Endothelial cell of umbilical vein (primary cell): ENCODE measurements around the gene ARL3. TPM values are rescaled to one million over a fixed set of nuclear protein-coding genes. Genes with fewer than 3 reads are reported as not detected.
"Not testable (repeated sequence)": the region's sequence is repeated elsewhere in the genome, so short reads cannot be mapped to it uniquely, and the experiment has no call there.

Experiments
- BruUV-seq: library from RNA; stranded (reverse); fragments of 400-500 nt; replicated peaks from 2 replicates; lab custom pipeline; 2021; lab: Mats Ljungman, UMichigan
- CTCF ChIA-PET: fragments of 300-600, 350-600 bp; sonication (Branson Sonifier 250); formaldehyde crosslinking; loops from one replicate; lab custom pipeline; 2021; ENCODE audit warnings: antibody characterized with exemption, inconsistent platforms; lab: Charles Lee
- POLR2A ChIA-PET: fragments of 300-600, 350-600 bp; sonication (Branson Sonifier 250); formaldehyde crosslinking; loops from one replicate; lab custom pipeline; 2021; ENCODE audit warnings: antibody characterized with exemption, inconsistent platforms; lab: Charles Lee
- DNase-seq: peaks from one replicate; pipeline ENCODE4 v3.0.0-alpha.2; 2011; ENCODE audit warnings: low read depth, low spot score
- FAIRE-seq: peaks from 2 replicates; lab custom pipeline; 2011; peaks lifted over from hg19 to GRCh38; lab: Jason Lieb, UNC
- H2AFZ ChIP-seq: 2 replicates; pipeline ENCODE4 v1.6.0; 2012; ENCODE audit warnings: low read depth, low read length, control low read depth, inconsistent platforms
- H3K27ac ChIP-seq: 2 replicates; pipeline ENCODE4 v1.5.1; 2011; ENCODE audit warnings: low read depth, mild to moderate bottlenecking, control low read depth, low read length, moderate library complexity; ENCODE audit not compliant: insufficient read depth
- H3K27me3 ChIP-seq, 2 experiments: 2 replicates each; pipeline versions ENCODE4 v1.6.0 to v1.6.1; 2011; ENCODE audit warnings: low read length in 2 of 2, mixed read lengths in 1 of 2; ENCODE audit not compliant: control insufficient read depth in 2 of 2, insufficient read depth in 2 of 2
- H3K36me3 ChIP-seq, 2 experiments: 2 replicates in 1 of 2; 3 replicates in 1 of 2; pipeline ENCODE4 v1.5.1; 2011; ENCODE audit warnings: low read length in 2 of 2, mild to moderate bottlenecking in 1 of 2, moderate library complexity in 1 of 2; ENCODE audit not compliant: control insufficient read depth in 2 of 2, insufficient read depth in 2 of 2; ENCODE audit errors: extremely low read depth in 1 of 2
- H3K4me1 ChIP-seq: 3 replicates; pipeline ENCODE4 v1.5.1; 2011; ENCODE audit warnings: mild to moderate bottlenecking, low read length; ENCODE audit not compliant: control insufficient read depth, insufficient read depth; ENCODE audit errors: extremely low read depth
- H3K4me2 ChIP-seq: 2 replicates; pipeline ENCODE4 v1.6.1; 2011; ENCODE audit warnings: low read length, control low read depth, mixed read lengths; ENCODE audit not compliant: insufficient read depth
- H3K4me3 ChIP-seq, 3 experiments: fragments of 200-600 bp in 1 of 3; sonication (generic), shearing (Covaris generic) in 1 of 3; replicated peaks in 1 of 3; 2 replicates each; pipeline ENCODE4 v1.5.1; 2011 to 2016; ENCODE audit warnings: control low read depth in 3 of 3, low read length in 3 of 3, mild to moderate bottlenecking in 2 of 3, inconsistent platforms in 1 of 3, low read depth in 1 of 3, moderate library complexity in 1 of 3; ENCODE audit not compliant: insufficient read depth in 1 of 3
- H3K79me2 ChIP-seq: 2 replicates; pipeline ENCODE4 v1.6.0; 2012; ENCODE audit warnings: low read length, inconsistent platforms; ENCODE audit not compliant: control insufficient read depth, insufficient read depth
- H3K9ac ChIP-seq: replicated peaks from 2 replicates; pipeline ENCODE3; 2011; ENCODE audit warnings: low read length, control low read depth; ENCODE audit not compliant: insufficient read depth; ENCODE audit errors: extremely low read depth
- H3K9me1 ChIP-seq: replicated peaks from 3 replicates; pipeline ENCODE4 v1.6.0; 2011; ENCODE audit warnings: mild to moderate bottlenecking, low read length; ENCODE audit not compliant: control insufficient read depth, insufficient read depth; ENCODE audit errors: extremely low read depth
- H3K9me3 ChIP-seq: replicated peaks from 2 replicates; pipeline ENCODE4 v1.5.1; 2012; ENCODE audit warnings: low read length, inconsistent platforms; ENCODE audit not compliant: control insufficient read depth, insufficient read depth
- H4K20me1 ChIP-seq: replicated peaks from 2 replicates; pipeline ENCODE3; 2011; ENCODE audit warnings: mild to moderate bottlenecking, low read length; ENCODE audit not compliant: control insufficient read depth, insufficient read depth; ENCODE audit errors: extremely low read depth
- CTCF ChIP-seq, 2 donors: IDR thresholded peaks; 1 replicate in 1 of 2; 2 replicates in 1 of 2; pipeline ENCODE4 v1.5.1; 2011; ENCODE audit warnings: low read length in 2 of 2, mild to moderate bottlenecking in 2 of 2, moderate library complexity in 2 of 2, control low read depth in 1 of 2, inconsistent platforms in 1 of 2, low read depth in 1 of 2; ENCODE audit not compliant: insufficient read depth in 1 of 2; ENCODE audit errors: extremely low read depth in 1 of 2
- EZH2 ChIP-seq: IDR thresholded peaks from 2 replicates; pipeline ENCODE4 v1.6.1; 2012; ENCODE audit warnings: borderline replicate concordance, low read depth, mild to moderate bottlenecking, moderate library complexity, low read length, inconsistent platforms; ENCODE audit not compliant: severe bottlenecking
- FOS ChIP-seq: IDR thresholded peaks from 2 replicates; pipeline ENCODE4 v1.6.1; 2011; ENCODE audit warnings: mild to moderate bottlenecking, low read length, moderate library complexity, borderline replicate concordance; ENCODE audit not compliant: insufficient read depth
- GATA2 ChIP-seq: IDR thresholded peaks from 2 replicates; pipeline ENCODE4 v1.7.0; 2011; ENCODE audit warnings: low read depth, mild to moderate bottlenecking, moderate library complexity, mixed read lengths, low read length; ENCODE audit not compliant: insufficient read length, insufficient read depth
- JUN ChIP-seq: IDR thresholded peaks from 2 replicates; pipeline ENCODE4 v1.6.1; 2011; ENCODE audit warnings: borderline replicate concordance, low read depth; ENCODE audit not compliant: insufficient read length, insufficient read depth
- MAX ChIP-seq: IDR thresholded peaks from 2 replicates; pipeline ENCODE4 v1.6.1; 2011; ENCODE audit not compliant: insufficient read depth, insufficient read length
- MYC ChIP-seq: IDR thresholded peaks from one replicate; pipeline ENCODE4 v1.6.1; 2011; ENCODE audit warnings: mild to moderate bottlenecking, low read depth, low read length
- POLR2A ChIP-seq: IDR thresholded peaks from 2 replicates; pipeline ENCODE4 v1.6.1; 2012; ENCODE audit warnings: low read depth, mild to moderate bottlenecking, control low read depth, low read length
- POLR2AphosphoS5 ChIP-seq: IDR thresholded peaks from 2 replicates; pipeline ENCODE4 v1.6.1; 2012; ENCODE audit warnings: low read depth, mild to moderate bottlenecking, control low read depth, low read length, moderate library complexity; ENCODE audit not compliant: insufficient read depth
- dilution Hi-C: fragments of 300-500 bp; cut with MboI; formaldehyde crosslinking; loops from one replicate; pipeline ENCODE4 v1.15.0; 2019; ENCODE audit warnings: low sequenced_read_pairs; ENCODE audit not compliant: extremely low pct_ligation_motif_present
- intact Hi-C: fragments of 100-400 bp; cut with micrococcal nuclease; formaldehyde crosslinking; loops from one replicate; pipeline ENCODE4 v1.10.0; 2022
- polyA plus RNA-seq, 4 experiments: library from polyadenylated mRNA; depleted of rRNA in 3 of 4; stranded (reverse) in 3 of 4; unstranded in 1 of 4; fragments of >200 nt; gene quantifications; 2 replicates each; pipeline versions ENCODE4 v1.2.1 to v1.2.3, GENCODE V29; 2011 to 2012; ENCODE audit warnings: missing spikeins in 1 of 4
- total RNA-seq: library from RNA; stranded (reverse); gene quantifications from 2 replicates; pipeline ENCODE4 v1.2.3, GENCODE V29; 2021

The ARL3 gene
- total and polyA plus RNA-seq, 2 donors (not counting 3 experiments of a cell fraction or from before 2014, with no cell fraction given): 6.6 to 11.0 TPM

- no peak for DNase-seq
These were observed 17.5 kb downstream of the ARL3 start for GRCh38 chr10:102696736-102697135.

GRCh38 chr10:102695401-102695800 lies 18.8 kb downstream of the ARL3 start:
- H2AFZ ChIP-seq, H4K20me1 ChIP-seq, H3K9ac ChIP-seq, CTCF ChIA-PET, H3K9me1 ChIP-seq, dilution Hi-C loops, H3K4me1 ChIP-seq, H3K4me2 ChIP-seq, DNase-seq, H3K79me2 ChIP-seq, H3K27me3 ChIP-seq, POLR2A ChIA-PET, H3K4me3 ChIP-seq, intact Hi-C loops, BruUV-seq, FAIRE-seq, H3K27ac ChIP-seq, H3K9me3 ChIP-seq, H3K36me3 ChIP-seq: not testable (repeated sequence)

More at GRCh38 chr10:102696736-102697135, 17.5 kb downstream of the ARL3 start:
- POLR2A ChIA-PET: no interaction called here
- TF ChIP-seq CTCF (IDR thresholded peaks at IDR 0.05; ENCODE audit: extremely low read depth in 1 of 2, insufficient read depth in 1 of 2, low read depth in 1 of 2, low read length in 2 of 2) (no peak), POLR2A (no peak), POLR2AphosphoS5 (no peak), MYC (no peak), GATA2 (no peak), JUN (no peak), FOS (no peak), MAX (no peak), EZH2 (no peak)
- no peaks in the 10 kb centered on the region for H3K27me3 ChIP-seq
- no peaks in the 10 kb centered on the region for H3K79me2 ChIP-seq
- no peak overlapping the region for H3K4me3 ChIP-seq
- FAIRE-seq: no peak
- H3K9ac ChIP-seq: no peak overlapping the region
- H3K36me3 ChIP-seq: peaks cover 2 to 3% of the 10 kb centered on the region in 2 experiments
- intact Hi-C loops: no loop called here
- no peak overlapping the region for H3K4me2 ChIP-seq
- no peaks in the 10 kb centered on the region for H3K4me1 ChIP-seq
- H3K9me3 ChIP-seq: no peaks in the 10 kb centered on the region
- no peaks in the 10 kb centered on the region for H3K9me1 ChIP-seq
- CTCF ChIA-PET: interaction anchor here (1.2 to 1.3 kb wide), 2 partner anchors 14 to 32 kb away, joined by 3 to 6 read pairs; no protein-coding TSS in a partner anchor
- no peak overlapping the region for H2AFZ ChIP-seq
- H4K20me1 ChIP-seq: no peaks in the 10 kb centered on the region
- dilution Hi-C loops: no loop called here
- no TSS peak for BruUV-seq
- H3K27ac ChIP-seq: no peak overlapping the region
